ENCODE results near the gene SLC66A3.

SLC66A3 gene

GRCh38 chr2:11154016-11154922 is 998 bp upstream of the SLC66A3 start (continued):
- TF ChIP-seq ZFP41 (tag by site-specific recombination; IDR thresholded peaks at IDR 0.05; ENCODE audit: borderline replicate concordance) (no peak), KLF1 (tag by site-specific recombination; IDR thresholded peaks at IDR 0.05) (no peak), ZNF544 (tag by site-specific recombination; IDR thresholded peaks at IDR 0.05) (no peak), ZBTB1 (tag by site-specific recombination; IDR thresholded peaks at IDR 0.05) (no peak), PRDM6 (tag by site-specific recombination; IDR thresholded peaks at IDR 0.05) (no peak), ZNF623 (tag by site-specific recombination; IDR thresholded peaks at IDR 0.05) (no peak), ZNF221 (tag by site-specific recombination; IDR thresholded peaks at IDR 0.05; ENCODE audit: borderline replicate concordance) (no peak), ZNF335 (tag by site-specific recombination; conservative IDR thresholded peaks at IDR 0.05) (peak; percentile 43), ZNF704 (tag by site-specific recombination; IDR thresholded peaks at IDR 0.05) (no peak), ZNF433 (tag by site-specific recombination; IDR thresholded peaks at IDR 0.05; ENCODE audit: low read depth) (no peak), ZBTB8A (tag by site-specific recombination; IDR thresholded peaks at IDR 0.05) (0 out of 2 replicates have a peak, but pooled peaks have one; percentile 18), PRDM4 (tag by site-specific recombination; IDR thresholded peaks at IDR 0.05) (no peak), ZNF664 (tag by site-specific recombination; IDR thresholded peaks at IDR 0.05) (no peak), BCL11A (tag by site-specific recombination; IDR thresholded peaks at IDR 0.05; ENCODE audit: low read depth) (no peak), RBAK (tag by site-specific recombination; IDR thresholded peaks at IDR 0.05) (no peak), ZNF518A (tag by site-specific recombination; conservative IDR thresholded peaks at IDR 0.05; ENCODE audit: low read depth) (no peak), ZNF660 (tag by site-specific recombination; IDR thresholded peaks at IDR 0.05) (no peak), ZNF747 (tag by site-specific recombination; IDR thresholded peaks at IDR 0.05) (no peak), ZBTB26 (tag by site-specific recombination; optimal IDR thresholded peaks at IDR 0.05) (no peak), ZNF423 (tag by site-specific recombination; IDR thresholded peaks at IDR 0.05) (no peak), ZBTB17 (tag by site-specific recombination; IDR thresholded peaks at IDR 0.05) (no peak), ZNF16 (tag by site-specific recombination; IDR thresholded peaks at IDR 0.05; ENCODE audit: low read depth) (no peak), ZNF777 (tag by site-specific recombination; IDR thresholded peaks at IDR 0.05; ENCODE audit: borderline replicate concordance) (no peak), REPIN1 (tag by site-specific recombination; IDR thresholded peaks at IDR 0.05; ENCODE audit: low read depth) (no peak)
